Measurements from ENCODE around the gene ZSWIM4.
"Not testable (repeated sequence)": the region's sequence is repeated elsewhere in the genome, so short reads cannot be mapped to it uniquely, and the experiment has no call there.

Gene ZSWIM4

GRCh38 chr19:13848798-13849676 lies 53.8 kb downstream of the ZSWIM4 start:
- in situ Hi-C loops (cut with HindIII; ENCODE audit: low sequenced_read_pairs): no loop called here

GRCh38 chr19:13849991-13850909 lies 55.0 kb downstream of the ZSWIM4 start:
- in situ Hi-C loops (cut with HindIII; ENCODE audit: low sequenced_read_pairs): no loop called here

- in situ Hi-C loops (cut with HindIII; ENCODE audit: low sequenced_read_pairs): no loop called here
Observed at GRCh38 chr19:13850910-13851733, 55.9 kb downstream of the ZSWIM4 start.

- in situ Hi-C loops (cut with HindIII; ENCODE audit: low sequenced_read_pairs): not testable (repeated sequence)
Observed at GRCh38 chr19:13851734-13852114, 56.5 kb downstream of the ZSWIM4 start.

GRCh38 chr19:13852171-13852707 lies 57.0 kb downstream of the ZSWIM4 start:
- in situ Hi-C loops (cut with HindIII; ENCODE audit: low sequenced_read_pairs): not testable (repeated sequence)

GRCh38 chr19:13856497-13856896 lies 61.3 kb downstream of the ZSWIM4 start:
- in situ Hi-C loops (cut with HindIII; ENCODE audit: low sequenced_read_pairs): no loop called here

- in situ Hi-C loops (cut with HindIII; ENCODE audit: low sequenced_read_pairs): no loop called here
Observed at GRCh38 chr19:13859361-13859880, 64.2 kb downstream of the ZSWIM4 start.

- in situ Hi-C loops (cut with HindIII; ENCODE audit: low sequenced_read_pairs): no loop called here
Observed at GRCh38 chr19:13860679-13861391, 65.6 kb downstream of the ZSWIM4 start.

GRCh38 chr19:13861392-13861713 lies 66.1 kb downstream of the ZSWIM4 start:
- in situ Hi-C loops (cut with HindIII; ENCODE audit: low sequenced_read_pairs): no loop called here

- in situ Hi-C loops (cut with HindIII; ENCODE audit: low sequenced_read_pairs): no loop called here
Observed at GRCh38 chr19:13861714-13862531, 66.7 kb downstream of the ZSWIM4 start.

- in situ Hi-C loops (cut with HindIII; ENCODE audit: low sequenced_read_pairs): no loop called here
Observed at GRCh38 chr19:13864046-13864666, 68.9 kb downstream of the ZSWIM4 start.

- in situ Hi-C loops (cut with HindIII; ENCODE audit: low sequenced_read_pairs): no loop called here
Observed at GRCh38 chr19:13864667-13865570, 69.7 kb downstream of the ZSWIM4 start.

- in situ Hi-C loops (cut with HindIII; ENCODE audit: low sequenced_read_pairs): no loop called here
Observed at GRCh38 chr19:13865571-13866462, 70.6 kb downstream of the ZSWIM4 start.

GRCh38 chr19:13866463-13867046 lies 71.3 kb downstream of the ZSWIM4 start:
- in situ Hi-C loops (cut with HindIII; ENCODE audit: low sequenced_read_pairs): no loop called here

GRCh38 chr19:13868663-13869062 lies 73.4 kb downstream of the ZSWIM4 start:
- in situ Hi-C loops (cut with HindIII; ENCODE audit: low sequenced_read_pairs): no loop called here

- in situ Hi-C loops (cut with HindIII; ENCODE audit: low sequenced_read_pairs): no loop called here
Observed at GRCh38 chr19:13869281-13869680, 74.0 kb downstream of the ZSWIM4 start.
